Bronchial epithelial cell (primary cell): ENCODE measurements around the gene TRPV5. TPM values are rescaled to one million over a fixed set of nuclear protein-coding genes. Genes with fewer than 3 reads are reported as not detected.

ENCODE experiments used
- DNase-seq: peaks from one replicate; pipeline ENCODE4 v3.0.0-alpha.2; 2010; ENCODE audit warnings: low read depth
- FAIRE-seq: peaks from 2 replicates; lab custom pipeline; 2011; peaks lifted over from hg19 to GRCh38; lab: Jason Lieb, UNC
- H3K27me3 ChIP-seq: 2 replicates; pipeline ENCODE4 v1.5.1; 2011; ENCODE audit warnings: low read length; ENCODE audit not compliant: control insufficient read depth, insufficient read depth
- H3K36me3 ChIP-seq: 2 replicates; pipeline ENCODE4 v1.5.1; 2011; ENCODE audit warnings: low read length; ENCODE audit not compliant: control insufficient read depth, insufficient read depth
- H3K4me3 ChIP-seq: 2 replicates; pipeline ENCODE4 v1.5.1; 2011; ENCODE audit warnings: mild to moderate bottlenecking, low read depth, low read length, control low read depth
- CTCF ChIP-seq: IDR thresholded peaks from 2 replicates; pipeline ENCODE4 v1.5.1; 2011; ENCODE audit warnings: mild to moderate bottlenecking, moderate library complexity, low read length, control low read depth, inconsistent platforms; ENCODE audit not compliant: insufficient read depth, severe bottlenecking
- total RNA-seq: library from RNA; depleted of rRNA; stranded (reverse); fragments of >200 nt; gene quantifications from 2 replicates; pipeline ENCODE4 v1.2.1, GENCODE V29; 2014

The TRPV5 gene
- total RNA-seq, 1 donor from 2014 or later = not detected

- no peak for FAIRE-seq
- no peak for DNase-seq
- no peak for TF ChIP-seq CTCF
- no peaks in the 10 kb centered on the region for H3K27me3 ChIP-seq
- peaks cover 1% of the 10 kb centered on the region for H3K36me3 ChIP-seq
- no peak overlapping the region for H3K4me3 ChIP-seq
Observed at GRCh38 chr7:142868188-142868985, 65.2 kb downstream of the TRPV5 start.

GRCh38 chr7:142867398-142868187 lies 66.0 kb downstream of the TRPV5 start:
- H3K36me3 ChIP-seq = peaks cover 1% of the 10 kb centered on the region
- no peak overlapping the region for H3K4me3 ChIP-seq
- FAIRE-seq = peak; percentile 90
- no peak for TF ChIP-seq CTCF
- no peaks in the 10 kb centered on the region for H3K27me3 ChIP-seq
- no peak for DNase-seq

- DNase-seq = no peak
- no peak for FAIRE-seq
- TF ChIP-seq CTCF = no peak
- Histone ChIP-seq H3K4me3 (no peak overlapping the region), H3K27me3 (no peaks in the 10 kb centered on the region), H3K36me3 (peaks cover 1% of the 10 kb centered on the region)
Observed at GRCh38 chr7:142867097-142867378, 66.5 kb downstream of the TRPV5 start.

GRCh38 chr7:142866361-142867096 lies 67.0 kb downstream of the TRPV5 start:
- TF ChIP-seq CTCF = peak; percentile 69
- FAIRE-seq (no peak), DNase-seq (peak; percentile 26)
- Histone ChIP-seq H3K36me3 (peaks cover 1% of the 10 kb centered on the region), H3K27me3 (peaks cover 2% of the 10 kb centered on the region), H3K4me3 (no peak overlapping the region)

GRCh38 chr7:142865766-142866165 lies 67.8 kb downstream of the TRPV5 start:
- no peak for TF ChIP-seq CTCF

More at GRCh38 chr7:142865766-142866165, 67.8 kb downstream of the TRPV5 start:
- DNase-seq (no peak), FAIRE-seq (no peak)
- H3K27me3 ChIP-seq = peaks cover 3% of the 10 kb centered on the region
- peaks cover 1% of the 10 kb centered on the region for H3K36me3 ChIP-seq
- H3K4me3 ChIP-seq = no peak overlapping the region
